Epithelial cell of esophagus (primary cell): ENCODE measurements around the gene F8.

Source experiments
- DNase-seq: peaks from one replicate; pipeline ENCODE4 v3.0.0; 2010; ENCODE audit warnings: low read depth
- H3K4me3 ChIP-seq: 2 replicates; pipeline ENCODE4 v1.5.1; 2011; ENCODE audit warnings: mild to moderate bottlenecking, low read length, control low read depth
- CTCF ChIP-seq: IDR thresholded peaks from 2 replicates; pipeline ENCODE4 v1.5.1; 2011; ENCODE audit warnings: low read depth, mild to moderate bottlenecking, low read length, control low read depth, inconsistent platforms; ENCODE audit not compliant: insufficient read depth; ENCODE audit errors: missing control alignments

Gene F8

GRCh38 chrX:154809939-154810665, 212.4 kb downstream of the F8 start:
- H3K4me3 ChIP-seq, result no peak overlapping the region
- DNase-seq, result no peak
- TF ChIP-seq CTCF, result no peak

- H3K4me3 ChIP-seq, result no peak overlapping the region
- no peak for TF ChIP-seq CTCF
- DNase-seq, result no peak
Measured at GRCh38 chrX:154806837-154807501, 215.6 kb downstream of the F8 start.

- TF ChIP-seq CTCF, result no peak
- H3K4me3 ChIP-seq, result peak overlapping the region; percentile 39
- peak; percentile 17 for DNase-seq
Measured at GRCh38 chrX:154805696-154806091, 216.8 kb downstream of the F8 start.

- peak within 1 kb of the TSS; percentile 43 for H3K4me3 ChIP-seq
- peak; percentile 76 for DNase-seq
- TF ChIP-seq CTCF, result no peak
Measured at GRCh38 chrX:154804957-154805695, 217.4 kb downstream of the F8 start, which contains the start of gene MPP1. TSS of gene MPP1 (minus strand) at chrX:154805485. CDS start at chrX:154805373, 112 bp downstream.

- no peak for TF ChIP-seq CTCF
- H3K4me3 ChIP-seq, result peak overlapping the region; percentile 43
- no peak for DNase-seq
Measured at GRCh38 chrX:154804261-154804956, 218.1 kb downstream of the F8 start.

- no peak for DNase-seq
- H3K4me3 ChIP-seq, result no peak overlapping the region
- TF ChIP-seq CTCF, result no peak
Measured at GRCh38 chrX:154802947-154803346, 219.6 kb downstream of the F8 start.
